ENCODE results near the gene LIN7C.
A peak's percentile ranks its signal among the peaks of the same experiment; 100 is the strongest.
"Not testable (repeated sequence)": the region's sequence is repeated elsewhere in the genome, so short reads cannot be mapped to it uniquely, and the experiment has no call there.

LIN7C gene

GRCh38 chr11:27506200-27507182 is at the start of gene LIN7C:
TSS of gene LIN7C (minus strand) at chr11:27506769. CDS start at chr11:27506752, 17 bp downstream.
- peak; percentile 79 to 89 (median 84) for DNase-seq (ENCODE audit: low read depth in 2 of 3, low spot score in 2 of 3)

GRCh38 chr11:27555264-27555663 is 48.7 kb upstream of the LIN7C start:
- no peak for DNase-seq (ENCODE audit: low read depth in 2 of 3, low spot score in 2 of 3)

GRCh38 chr11:27553186-27553585 is 46.6 kb upstream of the LIN7C start:
- no peak for DNase-seq (ENCODE audit: low read depth in 2 of 3, low spot score in 2 of 3)

- no peak for DNase-seq (ENCODE audit: low read depth in 2 of 3, low spot score in 2 of 3)
Measured at GRCh38 chr11:27552341-27552740, 45.8 kb upstream of the LIN7C start.

GRCh38 chr11:27551127-27551526 is 44.6 kb upstream of the LIN7C start:
- no peak for DNase-seq (ENCODE audit: low read depth in 2 of 3, low spot score in 2 of 3)

- no peak for DNase-seq (ENCODE audit: low read depth in 2 of 3, low spot score in 2 of 3)
Measured at GRCh38 chr11:27545946-27546345, 39.4 kb upstream of the LIN7C start.

- DNase-seq (ENCODE audit: low read depth in 2 of 3, low spot score in 2 of 3) = no peak
Measured at GRCh38 chr11:27545035-27545434, 38.5 kb upstream of the LIN7C start.

- no peak for DNase-seq (ENCODE audit: low read depth in 2 of 3, low spot score in 2 of 3)
Measured at GRCh38 chr11:27541790-27542189, 35.2 kb upstream of the LIN7C start.

GRCh38 chr11:27540051-27540450 is 33.5 kb upstream of the LIN7C start:
- DNase-seq (ENCODE audit: low read depth in 2 of 3, low spot score in 2 of 3) = no peak

- no peak for DNase-seq (ENCODE audit: low read depth in 2 of 3, low spot score in 2 of 3)
Measured at GRCh38 chr11:27535103-27535502, 28.5 kb upstream of the LIN7C start.

- no peak for DNase-seq (ENCODE audit: low read depth in 2 of 3, low spot score in 2 of 3)
Measured at GRCh38 chr11:27532652-27533325, 26.2 kb upstream of the LIN7C start.

GRCh38 chr11:27528712-27529111 is 22.1 kb upstream of the LIN7C start:
- DNase-seq (ENCODE audit: low read depth in 2 of 3, low spot score in 2 of 3) = no peak

GRCh38 chr11:27526535-27526934 is 20.0 kb upstream of the LIN7C start:
- DNase-seq (ENCODE audit: low read depth in 2 of 3, low spot score in 2 of 3) = no peak

GRCh38 chr11:27525824-27526516 is 19.4 kb upstream of the LIN7C start:
- DNase-seq (ENCODE audit: low read depth in 2 of 3, low spot score in 2 of 3) = no peak

- DNase-seq (ENCODE audit: low read depth in 2 of 3, low spot score in 2 of 3) = no peak
Measured at GRCh38 chr11:27524155-27524554, 17.6 kb upstream of the LIN7C start.

GRCh38 chr11:27520226-27520625 is 13.7 kb upstream of the LIN7C start:
- DNase-seq (ENCODE audit: low read depth in 2 of 3, low spot score in 2 of 3) = no peak

GRCh38 chr11:27518518-27518917 is 11.9 kb upstream of the LIN7C start:
- no peak for DNase-seq (ENCODE audit: low read depth in 2 of 3, low spot score in 2 of 3)

- DNase-seq (ENCODE audit: low read depth in 2 of 3, low spot score in 2 of 3) = not testable (repeated sequence)
Measured at GRCh38 chr11:27517490-27517889, 10.9 kb upstream of the LIN7C start.

- DNase-seq (ENCODE audit: low read depth in 2 of 3, low spot score in 2 of 3) = no peak
Measured at GRCh38 chr11:27514558-27514957, 8.0 kb upstream of the LIN7C start.

GRCh38 chr11:27514076-27514475 is 7.5 kb upstream of the LIN7C start:
- DNase-seq (ENCODE audit: low read depth in 2 of 3, low spot score in 2 of 3) = no peak

- DNase-seq (ENCODE audit: low read depth in 2 of 3, low spot score in 2 of 3) = no peak
Measured at GRCh38 chr11:27513389-27513788, 6.8 kb upstream of the LIN7C start.

- DNase-seq (ENCODE audit: low read depth in 2 of 3, low spot score in 2 of 3) = no peak
Measured at GRCh38 chr11:27512238-27512637, 5.7 kb upstream of the LIN7C start.

Measured in activated CD8-positive, alpha-beta memory T cell treated with anti-CD3 and anti-CD28 coated beads for 48 hours (primary cell).